NOMO-1 (cell line): ENCODE data around the gene ADSS1.

ENCODE experiments used
- DNase-seq, 2 experiments: peaks; one replicate each; lab custom pipeline; 2025; ENCODE audit not compliant: unreplicated experiment in 2 of 2; lab: John Stamatoyannopoulos, UW

Gene ADSS1

GRCh38 chr14:104697892-104698583 is 26.0 kb upstream of the ADSS1 start:
- DNase-seq = no peak

GRCh38 chr14:104698688-104699425 is 25.2 kb upstream of the ADSS1 start:
- no peak for DNase-seq

GRCh38 chr14:104699426-104699748 is 24.6 kb upstream of the ADSS1 start:
- DNase-seq = no peak

GRCh38 chr14:104700225-104700651 is 23.8 kb upstream of the ADSS1 start:
- DNase-seq = no peak

- no peak for DNase-seq
Measured at GRCh38 chr14:104700747-104701217, 23.2 kb upstream of the ADSS1 start.

- no peak for DNase-seq
Measured at GRCh38 chr14:104701383-104702076, 22.5 kb upstream of the ADSS1 start.

- no peak for DNase-seq
Measured at GRCh38 chr14:104702106-104702505, 21.9 kb upstream of the ADSS1 start.

GRCh38 chr14:104702673-104703072 is 21.4 kb upstream of the ADSS1 start:
- no peak for DNase-seq

GRCh38 chr14:104703269-104703668 is 20.8 kb upstream of the ADSS1 start:
- no peak for DNase-seq

GRCh38 chr14:104704252-104704651 is 19.8 kb upstream of the ADSS1 start:
- no peak for DNase-seq

- DNase-seq = no peak
Measured at GRCh38 chr14:104705340-104706047, 18.5 kb upstream of the ADSS1 start.

- DNase-seq = no peak
Measured at GRCh38 chr14:104706733-104707607, 17.1 kb upstream of the ADSS1 start.

- DNase-seq = no peak
Measured at GRCh38 chr14:104707608-104708595, 16.1 kb upstream of the ADSS1 start.

GRCh38 chr14:104708606-104709268 is 15.3 kb upstream of the ADSS1 start:
- DNase-seq = peak; percentile 24 to 29

- no peak for DNase-seq
Measured at GRCh38 chr14:104709387-104710039, 14.5 kb upstream of the ADSS1 start.

- no peak for DNase-seq
Measured at GRCh38 chr14:104710071-104710735, 13.8 kb upstream of the ADSS1 start.
